ENCODE data around the gene OMD.

- TF ChIP-seq CTCF (IDR thresholded peaks at IDR 0.05) (no peak), POLR2AphosphoS5 (IDR thresholded peaks at IDR 0.05) (peak in 1 of 4 donors; percentile 16), POLR2A (IDR thresholded peaks at IDR 0.05) (no peak)
Measured at GRCh38 chr9:92424340-92424739, at the start of gene OMD.

Measured in sigmoid colon (tissue), 4 donors.